NCI-H2029 (cell line): ENCODE results near the gene RNF182.
"Not testable (repeated sequence)": the region's sequence is repeated elsewhere in the genome, so short reads cannot be mapped to it uniquely, and the experiment has no call there.

Experiments used
- DNase-seq: peaks from one replicate; lab custom pipeline; 2025; lab: John Stamatoyannopoulos, UW

Gene RNF182, protein sequence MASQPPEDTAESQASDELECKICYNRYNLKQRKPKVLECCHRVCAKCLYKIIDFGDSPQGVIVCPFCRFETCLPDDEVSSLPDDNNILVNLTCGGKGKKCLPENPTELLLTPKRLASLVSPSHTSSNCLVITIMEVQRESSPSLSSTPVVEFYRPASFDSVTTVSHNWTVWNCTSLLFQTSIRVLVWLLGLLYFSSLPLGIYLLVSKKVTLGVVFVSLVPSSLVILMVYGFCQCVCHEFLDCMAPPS

DNA sequence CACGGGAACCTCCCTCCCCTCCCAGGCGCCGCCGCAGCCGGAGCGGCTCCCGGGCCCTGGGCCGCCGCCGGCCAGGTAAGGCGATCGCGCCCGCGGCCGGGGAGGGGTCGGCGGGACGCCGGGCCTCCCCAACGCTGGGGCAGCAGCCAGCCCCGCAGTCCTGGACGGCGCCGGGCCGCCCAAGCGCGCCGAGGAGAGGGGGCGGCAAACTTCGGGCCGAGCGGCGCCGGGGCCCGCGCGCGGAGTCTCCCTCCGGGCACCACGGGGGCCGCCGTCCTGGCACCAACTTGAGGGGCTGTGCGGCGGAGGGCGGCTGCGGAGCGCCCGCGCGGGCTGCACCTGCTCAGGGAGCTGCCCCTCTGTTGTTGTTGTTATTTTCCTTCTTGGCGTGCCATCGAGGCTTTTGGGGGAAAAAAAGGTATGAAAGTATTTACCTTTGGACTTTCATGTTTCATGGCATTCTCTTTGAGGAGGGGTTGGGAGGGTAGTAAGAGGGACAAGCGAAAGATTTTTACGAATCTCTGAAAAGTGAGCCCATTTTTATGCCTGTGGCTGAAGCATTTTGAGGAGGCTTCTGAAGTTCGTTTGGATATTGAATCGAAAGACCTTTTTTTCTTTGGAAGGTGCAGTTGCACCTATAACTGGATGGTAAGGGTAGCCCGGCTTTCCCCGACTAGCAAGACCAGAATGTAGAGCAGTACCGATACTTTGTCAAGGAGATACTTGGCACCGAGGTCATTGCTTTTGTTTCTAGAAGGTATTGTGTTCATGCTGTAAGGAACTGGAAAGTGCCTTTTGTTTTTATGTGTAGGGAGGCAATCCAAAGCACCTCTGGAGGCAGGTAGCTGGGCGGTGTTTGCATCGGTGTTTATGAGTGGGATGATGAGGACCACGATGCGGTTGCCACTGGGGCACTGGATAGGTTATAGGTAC lies at the start of gene RNF182:
TSS of gene RNF182 (plus strand) at position 4 of the 933 bp plus-strand sequence. CDS start 52,168 bp downstream, outside the sequence.
- DNase-seq = peak; percentile 58

DNA sequence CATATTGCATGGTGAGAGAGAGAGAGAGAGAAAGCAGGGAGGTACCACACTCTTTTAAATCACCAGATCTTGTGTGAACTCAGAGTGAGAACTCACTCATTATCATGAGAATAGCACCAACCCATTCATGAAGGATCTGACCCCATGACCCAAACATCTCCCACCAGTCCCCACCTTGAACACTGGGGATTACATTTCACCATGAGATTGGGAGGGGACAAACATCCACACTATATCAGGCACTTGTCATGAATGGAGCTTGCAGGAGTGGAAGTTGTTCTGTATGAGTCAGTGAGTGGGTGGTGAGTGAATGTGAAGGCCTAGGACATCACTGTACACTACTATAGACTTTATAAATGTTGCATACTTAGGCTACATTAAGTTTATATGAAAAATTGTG lies 47.7 kb upstream of the RNF182 start:
- DNase-seq = no peak

GRCh38 chr6:13880061-13880663 lies 44.6 kb upstream of the RNF182 start:
- DNase-seq = not testable (repeated sequence)

GRCh38 chr6:13881621-13882165 lies 43.1 kb upstream of the RNF182 start:
- DNase-seq = no peak

DNA sequence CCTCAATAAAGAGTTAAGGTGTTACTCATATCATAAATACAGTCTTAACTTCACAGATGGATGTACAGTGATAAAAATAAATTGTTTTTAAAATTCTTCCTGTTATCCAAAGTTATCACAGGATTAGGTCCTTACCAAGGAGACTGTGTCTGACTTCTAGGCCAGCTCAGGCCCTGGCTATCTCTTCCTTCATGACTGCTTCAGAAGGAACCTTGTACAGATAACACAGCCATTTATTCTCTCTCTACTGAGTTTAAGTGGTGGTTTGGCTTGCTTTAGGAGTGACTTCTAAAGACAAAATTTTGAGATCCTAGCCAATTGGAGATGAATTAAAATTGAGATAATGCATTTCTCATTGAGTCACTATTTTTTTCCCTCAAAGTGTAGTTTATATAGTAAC lies 40.8 kb upstream of the RNF182 start:
- DNase-seq = no peak

GRCh38 chr6:13884397-13884796 lies 40.4 kb upstream of the RNF182 start:
- DNase-seq = no peak

- no peak for DNase-seq
These were observed 39.2 kb upstream of the RNF182 start for GRCh38 chr6:13885601-13886000.

GRCh38 chr6:13886949-13887348 lies 37.8 kb upstream of the RNF182 start:
- DNase-seq = no peak

DNA sequence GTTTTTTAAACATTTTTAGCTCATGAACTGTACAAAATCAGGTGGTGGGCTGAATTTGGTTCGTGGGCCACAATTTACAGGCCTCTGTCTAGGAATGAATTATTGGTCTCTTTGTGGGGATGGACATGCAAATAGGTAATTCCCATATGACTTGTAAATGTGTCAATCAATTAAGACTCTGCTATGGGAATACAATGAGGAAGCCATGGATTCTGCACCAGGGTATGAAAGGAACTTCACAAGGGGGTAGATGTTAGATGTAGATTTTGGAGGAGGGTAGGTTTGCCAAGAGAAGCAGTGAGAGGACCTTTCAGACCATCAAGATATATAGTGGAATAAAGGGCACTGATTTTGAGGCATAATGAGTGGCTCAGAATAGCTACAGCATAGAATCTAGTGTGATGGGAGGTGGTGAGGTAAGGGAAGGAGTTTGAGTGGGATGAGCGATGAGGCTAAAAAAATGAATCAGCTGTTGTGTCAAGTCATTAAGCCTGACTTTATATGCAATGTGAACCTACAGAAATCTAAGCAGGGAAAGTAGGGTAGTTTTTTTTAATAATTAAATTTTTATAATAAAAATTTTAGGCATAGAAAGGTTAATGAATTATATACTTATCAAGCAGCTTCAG lies 32.6 kb upstream of the RNF182 start:
- DNase-seq = no peak

DNA sequence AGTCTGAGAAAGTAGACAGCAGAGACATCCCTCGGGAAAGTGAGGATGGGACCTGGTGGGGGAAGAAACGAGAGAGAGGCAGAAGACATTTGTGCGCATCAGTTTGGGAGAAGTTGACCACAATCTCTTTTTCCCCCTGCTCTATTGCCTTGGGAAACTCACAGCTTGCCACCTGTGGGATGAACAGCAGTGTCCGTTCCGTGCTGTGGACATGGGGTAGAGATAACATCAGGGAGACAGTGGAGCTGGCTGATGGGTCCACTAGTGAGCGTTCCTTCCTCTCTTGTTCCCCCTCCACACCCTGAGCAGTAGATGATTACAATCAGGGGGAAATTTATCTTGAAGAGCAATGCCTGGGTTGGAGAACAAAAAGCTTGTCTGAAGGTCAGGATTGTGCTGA lies 21.8 kb upstream of the RNF182 start:
- no peak for DNase-seq

GRCh38 chr6:13903364-13903763 lies 21.4 kb upstream of the RNF182 start:
- DNase-seq = no peak

- no peak for DNase-seq
These were observed 17.8 kb upstream of the RNF182 start for GRCh38 chr6:13907001-13907350.

DNA sequence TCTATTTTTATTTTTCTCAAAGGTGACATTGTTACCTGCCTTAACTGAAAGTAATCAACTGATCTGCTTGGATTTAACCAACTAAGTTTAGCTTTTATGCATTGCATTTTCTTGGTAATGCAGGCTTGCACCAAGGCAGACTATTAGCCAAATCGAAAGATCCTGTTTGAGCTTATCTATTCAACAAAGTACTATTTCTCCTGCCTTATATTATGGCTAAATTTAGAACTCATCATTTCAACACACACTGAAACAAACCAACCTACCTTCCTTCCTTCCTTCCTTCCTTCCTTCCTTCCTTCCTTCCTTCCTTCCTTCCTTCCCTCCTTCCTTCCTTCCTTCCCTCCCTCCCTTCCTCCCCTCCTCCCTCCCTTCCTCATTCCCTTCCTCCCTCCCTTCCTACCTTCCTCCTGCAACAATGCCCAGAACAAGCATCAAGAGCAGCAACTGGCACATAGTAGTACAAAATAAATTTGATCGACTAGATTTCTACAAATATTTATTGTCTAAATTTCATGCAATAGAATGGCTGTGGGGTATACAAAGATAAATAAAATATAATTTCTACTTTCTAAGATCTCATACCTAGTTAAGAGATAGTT lies 17.0 kb upstream of the RNF182 start:
- no peak for DNase-seq

- peak; percentile 83 for DNase-seq
These were observed 15.8 kb upstream of the RNF182 start for GRCh38 chr6:13908955-13909381.

- no peak for DNase-seq
These were observed 14.3 kb upstream of the RNF182 start for GRCh38 chr6:13910443-13910842.

DNA sequence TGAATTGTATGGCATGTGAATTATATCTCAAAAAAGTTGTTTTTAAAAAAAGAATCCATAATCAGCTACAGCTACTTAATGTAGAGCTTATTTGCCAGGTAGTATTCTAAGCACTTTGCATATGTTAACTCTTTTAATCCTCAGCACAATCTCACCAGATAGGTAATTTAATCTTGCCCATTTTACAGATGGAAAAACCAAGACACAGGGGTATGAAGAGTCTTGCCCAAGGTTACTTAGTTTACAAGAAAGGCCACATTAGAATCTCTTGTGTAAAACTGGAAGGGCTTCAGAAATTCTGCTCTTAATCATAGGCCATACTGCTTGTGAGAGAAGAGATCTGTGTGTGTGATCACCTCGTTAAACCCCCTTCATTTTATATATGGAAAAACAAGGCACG lies 13.4 kb upstream of the RNF182 start:
- no peak for DNase-seq

DNA sequence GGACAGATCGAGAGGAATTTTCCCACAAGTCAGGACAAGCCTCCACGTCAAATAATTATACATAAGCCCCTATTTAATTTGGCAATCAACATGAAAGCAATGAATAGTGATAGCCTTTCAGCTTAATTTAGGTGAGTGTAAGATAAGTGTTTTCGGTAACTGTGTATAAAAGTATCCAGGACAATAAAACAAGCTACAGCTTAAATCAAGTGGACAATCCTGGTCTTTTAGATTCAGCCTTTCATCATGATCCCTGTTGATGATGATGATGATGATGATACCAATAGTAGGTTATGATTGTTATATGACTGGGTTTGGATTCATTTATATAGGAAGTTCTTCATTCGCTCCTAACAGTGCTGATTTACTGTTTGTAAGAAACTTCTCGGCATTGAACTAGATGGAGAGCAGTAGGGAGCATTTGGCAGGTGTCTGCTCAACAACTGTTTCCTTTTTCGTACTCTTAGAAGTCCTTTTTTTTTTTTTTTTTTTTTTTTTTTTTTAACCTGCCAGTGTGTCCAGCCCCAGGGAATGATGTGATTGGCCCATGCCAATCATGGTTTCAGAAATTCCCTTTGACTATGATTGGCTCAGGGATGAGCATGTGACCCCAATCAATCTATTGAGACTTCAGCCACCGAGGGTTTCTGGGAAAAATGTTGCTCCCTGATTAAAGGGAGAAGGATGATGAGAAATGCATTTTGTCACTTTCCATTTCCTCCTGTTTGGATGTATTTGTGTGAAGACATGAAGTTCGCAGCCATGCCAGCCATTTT lies 11.3 kb upstream of the RNF182 start:
- no peak for DNase-seq

DNA sequence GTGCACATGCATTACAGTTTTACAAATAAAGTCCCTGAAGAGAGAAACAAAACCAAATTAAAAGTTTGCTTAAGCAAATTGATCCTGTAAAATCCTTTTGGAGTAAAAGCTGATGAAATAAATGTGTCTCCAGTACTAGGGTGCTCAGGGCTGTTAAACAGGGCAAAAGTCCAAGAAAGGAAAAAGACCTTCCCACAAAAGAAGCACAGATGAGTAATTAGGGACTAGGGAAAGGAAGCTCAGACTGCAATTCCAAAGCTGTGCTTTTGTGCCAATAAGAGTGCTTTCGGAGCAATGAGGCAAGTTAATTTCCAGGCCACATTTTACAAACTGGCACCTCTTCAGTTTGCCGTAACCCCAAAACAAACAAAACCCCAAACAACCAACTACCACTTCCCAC lies 10.4 kb upstream of the RNF182 start:
- DNase-seq = no peak

- DNase-seq = no peak
These were observed 9.1 kb upstream of the RNF182 start for GRCh38 chr6:13915561-13916229.

GRCh38 chr6:13916230-13916944 lies 8.4 kb upstream of the RNF182 start:
- DNase-seq = peak; percentile 84
